ENCODE data around the gene SLC24A3. TPM values are rescaled to one million over a fixed set of nuclear protein-coding genes. Genes with fewer than 3 reads are reported as not detected.

SLC24A3 gene
- polyA plus RNA-seq, 1 donor (not counting 4 experiments of a cell fraction or from before 2014, with no cell fraction given), result 0.17 TPM

DNA sequence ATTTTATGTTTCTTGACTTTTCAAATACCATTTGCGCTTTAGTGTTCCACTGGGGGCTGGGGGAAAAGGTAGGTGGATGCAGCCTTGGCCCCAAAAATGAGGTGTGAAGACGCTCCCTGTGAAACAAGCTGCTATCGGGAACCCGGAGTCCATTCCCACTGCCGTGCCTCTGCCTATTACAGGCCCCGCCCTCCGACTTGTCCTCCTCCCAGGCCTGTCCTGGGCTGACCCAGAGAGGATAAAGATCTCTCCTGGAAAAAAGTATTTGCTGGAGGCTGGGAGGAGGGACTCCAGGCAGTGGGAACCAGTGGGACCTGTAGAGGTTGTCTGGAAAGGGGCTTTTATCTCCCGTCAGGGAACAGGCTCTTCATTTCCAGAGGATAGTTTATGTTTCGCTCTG, 215.0 kb downstream of the SLC24A3 start:
- Histone ChIP-seq H3K79me2 (ENCODE audit: control insufficient read depth, insufficient read depth, low read length) (no peaks in the 10 kb centered on the region), H3K9me1 (ENCODE audit: control insufficient read depth, extremely low read depth, insufficient read depth, low read length) (no peaks in the 10 kb centered on the region), H2AFZ (ENCODE audit: control insufficient read depth, low read length) (no peak overlapping the region), H3K4me3 (ENCODE audit: control insufficient read depth in 2 of 3, extremely low read depth in 1 of 3, insufficient read depth in 2 of 3, low read depth in 1 of 3, low read length in 3 of 3) (no peak overlapping the region), H4K20me1 (ENCODE audit: control insufficient read depth, extremely low read depth, insufficient read depth, low read length) (no peaks in the 10 kb centered on the region), H3K36me3 (ENCODE audit: control insufficient read depth in 2 of 2, extremely low read depth in 1 of 2, insufficient read depth in 2 of 2, low read length in 2 of 2) (no peaks in the 10 kb centered on the region), H3K9ac (ENCODE audit: control insufficient read depth, extremely low read depth, insufficient read depth, low read length) (no peak overlapping the region), H3K27me3 (ENCODE audit: control insufficient read depth, extremely low read depth, insufficient read depth, low read length) (no peaks in the 10 kb centered on the region), H3K4me1 (ENCODE audit: control insufficient read depth, extremely low read depth, insufficient read depth, low read length) (no peaks in the 10 kb centered on the region), H3K4me2 (ENCODE audit: control insufficient read depth, extremely low read depth, insufficient read depth, low read depth, low read length) (no peak overlapping the region), H3K9me3 (ENCODE audit: control insufficient read depth, low read depth, low read length) (no peaks in the 10 kb centered on the region), H3K27ac (ENCODE audit: control insufficient read depth, insufficient read depth, low read length) (no peak overlapping the region)
- no peak for TF ChIP-seq EZH2 (IDR thresholded peaks at IDR 0.05; ENCODE audit: low read length)
- TF ChIP-seq, protein P1, sequence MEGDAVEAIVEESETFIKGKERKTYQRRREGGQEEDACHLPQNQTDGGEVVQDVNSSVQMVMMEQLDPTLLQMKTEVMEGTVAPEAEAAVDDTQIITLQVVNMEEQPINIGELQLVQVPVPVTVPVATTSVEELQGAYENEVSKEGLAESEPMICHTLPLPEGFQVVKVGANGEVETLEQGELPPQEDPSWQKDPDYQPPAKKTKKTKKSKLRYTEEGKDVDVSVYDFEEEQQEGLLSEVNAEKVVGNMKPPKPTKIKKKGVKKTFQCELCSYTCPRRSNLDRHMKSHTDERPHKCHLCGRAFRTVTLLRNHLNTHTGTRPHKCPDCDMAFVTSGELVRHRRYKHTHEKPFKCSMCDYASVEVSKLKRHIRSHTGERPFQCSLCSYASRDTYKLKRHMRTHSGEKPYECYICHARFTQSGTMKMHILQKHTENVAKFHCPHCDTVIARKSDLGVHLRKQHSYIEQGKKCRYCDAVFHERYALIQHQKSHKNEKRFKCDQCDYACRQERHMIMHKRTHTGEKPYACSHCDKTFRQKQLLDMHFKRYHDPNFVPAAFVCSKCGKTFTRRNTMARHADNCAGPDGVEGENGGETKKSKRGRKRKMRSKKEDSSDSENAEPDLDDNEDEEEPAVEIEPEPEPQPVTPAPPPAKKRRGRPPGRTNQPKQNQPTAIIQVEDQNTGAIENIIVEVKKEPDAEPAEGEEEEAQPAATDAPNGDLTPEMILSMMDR (optimal IDR thresholded peaks at IDR 0.05 in 1 of 3, IDR thresholded peaks at IDR 0.05 in 1 of 3, conservative IDR thresholded peaks at IDR 0.05 in 1 of 3; ENCODE audit: extremely low read depth in 1 of 3, insufficient read depth in 2 of 3, low read length in 3 of 3), result no peak
- DNase-seq (ENCODE audit: low read depth, low spot score) (no peak), FAIRE-seq (no peak)
- dilution Hi-C loops (cut with MboI; ENCODE audit: extremely low pct_ligation_motif_present, low sequenced_read_pairs), result no loop called here

DNA sequence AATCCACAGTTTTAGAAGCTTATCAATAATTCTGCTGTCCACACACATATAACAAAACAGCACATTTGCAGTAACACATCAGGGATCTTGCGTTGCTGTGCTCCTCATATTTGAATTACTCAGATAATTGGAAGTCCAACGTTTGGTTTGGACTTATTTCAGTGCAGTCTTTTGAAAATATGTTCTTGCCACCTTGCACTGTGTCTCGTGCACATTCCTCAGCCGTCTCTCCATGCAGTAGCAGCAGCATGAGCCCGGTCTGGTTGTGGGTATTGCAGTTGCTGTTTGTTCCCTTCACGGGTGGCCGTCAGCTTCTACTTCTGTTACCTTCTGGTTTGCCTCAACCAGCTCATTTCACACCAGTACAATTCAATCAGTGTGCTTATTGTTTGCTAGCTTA, 215.5 kb downstream of the SLC24A3 start:
- dilution Hi-C loops (cut with MboI; ENCODE audit: extremely low pct_ligation_motif_present, low sequenced_read_pairs), result no loop called here
- no peak overlapping the region for H3K9ac ChIP-seq (ENCODE audit: control insufficient read depth, extremely low read depth, insufficient read depth, low read length)
- no peak overlapping the region for H3K4me2 ChIP-seq (ENCODE audit: control insufficient read depth, extremely low read depth, insufficient read depth, low read depth, low read length)
- no peaks in the 10 kb centered on the region for H3K36me3 ChIP-seq (ENCODE audit: control insufficient read depth in 2 of 2, extremely low read depth in 1 of 2, insufficient read depth in 2 of 2, low read length in 2 of 2)
- no peaks in the 10 kb centered on the region for H3K27me3 ChIP-seq (ENCODE audit: control insufficient read depth, extremely low read depth, insufficient read depth, low read length)
- no peak for TF ChIP-seq EZH2 (IDR thresholded peaks at IDR 0.05; ENCODE audit: low read length)
- TF ChIP-seq, protein P1 (optimal IDR thresholded peaks at IDR 0.05 in 1 of 3, IDR thresholded peaks at IDR 0.05 in 1 of 3, conservative IDR thresholded peaks at IDR 0.05 in 1 of 3; ENCODE audit: extremely low read depth in 1 of 3, insufficient read depth in 2 of 3, low read length in 3 of 3), result no peak
- H3K9me3 ChIP-seq (ENCODE audit: control insufficient read depth, low read depth, low read length), result no peaks in the 10 kb centered on the region
- H4K20me1 ChIP-seq (ENCODE audit: control insufficient read depth, extremely low read depth, insufficient read depth, low read length), result no peaks in the 10 kb centered on the region
- H3K4me1 ChIP-seq (ENCODE audit: control insufficient read depth, extremely low read depth, insufficient read depth, low read length), result no peaks in the 10 kb centered on the region
- DNase-seq (ENCODE audit: low read depth, low spot score) (no peak), FAIRE-seq (no peak)
- H3K27ac ChIP-seq (ENCODE audit: control insufficient read depth, insufficient read depth, low read length), result no peak overlapping the region
- H3K4me3 ChIP-seq (ENCODE audit: control insufficient read depth in 2 of 3, extremely low read depth in 1 of 3, insufficient read depth in 2 of 3, low read depth in 1 of 3, low read length in 3 of 3), result no peak overlapping the region
- H3K9me1 ChIP-seq (ENCODE audit: control insufficient read depth, extremely low read depth, insufficient read depth, low read length), result no peaks in the 10 kb centered on the region
- no peak overlapping the region for H2AFZ ChIP-seq (ENCODE audit: control insufficient read depth, low read length)
- H3K79me2 ChIP-seq (ENCODE audit: control insufficient read depth, insufficient read depth, low read length), result no peaks in the 10 kb centered on the region
